ENCODE data around the gene PLPPR1.
"Not testable (repeated sequence)": the region's sequence is repeated elsewhere in the genome, so short reads cannot be mapped to it uniquely, and the experiment has no call there.

The PLPPR1 gene

GRCh38 chr9:101311191-101311590, 282.7 kb downstream of the PLPPR1 start:
- Histone ChIP-seq H3K36me3 (no peaks in the 10 kb centered on the region), H3K4me2 (no peak overlapping the region), H3K9ac (no peak overlapping the region), H3K4me1 (no peaks in the 10 kb centered on the region), H3K9me3 (no peaks in the 10 kb centered on the region), H4K20me1 (no peaks in the 10 kb centered on the region), H3K27me3 (no peaks in the 10 kb centered on the region), H3K27ac (no peak overlapping the region), H3K4me3 (no peak overlapping the region)
- no peak for TF ChIP-seq Cebpa-rat (IDR thresholded peaks at IDR 0.05)

- no peaks in the 10 kb centered on the region for H3K27me3 ChIP-seq
- no peaks in the 10 kb centered on the region for H3K4me1 ChIP-seq
- no peak for TF ChIP-seq Cebpa-rat (IDR thresholded peaks at IDR 0.05)
- no peaks in the 10 kb centered on the region for H4K20me1 ChIP-seq
- no peak overlapping the region for H3K9ac ChIP-seq
- H3K27ac ChIP-seq, result no peak overlapping the region
- no peak overlapping the region for H3K4me2 ChIP-seq
- no peaks in the 10 kb centered on the region for H3K9me3 ChIP-seq
- no peak overlapping the region for H3K4me3 ChIP-seq
- H3K36me3 ChIP-seq, result no peaks in the 10 kb centered on the region
Measured at GRCh38 chr9:101311758-101312420, 283.4 kb downstream of the PLPPR1 start.

- TF ChIP-seq Cebpa-rat (IDR thresholded peaks at IDR 0.05), result no peak
- H3K4me1 ChIP-seq, result no peaks in the 10 kb centered on the region
- H3K9me3 ChIP-seq, result no peaks in the 10 kb centered on the region
- no peaks in the 10 kb centered on the region for H3K27me3 ChIP-seq
- no peak overlapping the region for H3K27ac ChIP-seq
- H4K20me1 ChIP-seq, result no peaks in the 10 kb centered on the region
- H3K9ac ChIP-seq, result no peak overlapping the region
- no peak overlapping the region for H3K4me3 ChIP-seq
- no peak overlapping the region for H3K4me2 ChIP-seq
- no peaks in the 10 kb centered on the region for H3K36me3 ChIP-seq
Measured at GRCh38 chr9:101312661-101313060, 284.1 kb downstream of the PLPPR1 start.

- no peaks in the 10 kb centered on the region for H3K4me1 ChIP-seq
- no peak overlapping the region for H3K9ac ChIP-seq
- no peaks in the 10 kb centered on the region for H3K27me3 ChIP-seq
- H3K4me2 ChIP-seq, result no peak overlapping the region
- H3K9me3 ChIP-seq, result no peaks in the 10 kb centered on the region
- no peaks in the 10 kb centered on the region for H4K20me1 ChIP-seq
- H3K27ac ChIP-seq, result no peak overlapping the region
- H3K4me3 ChIP-seq, result no peak overlapping the region
- no peaks in the 10 kb centered on the region for H3K36me3 ChIP-seq
- no peak for TF ChIP-seq Cebpa-rat (IDR thresholded peaks at IDR 0.05)
Measured at GRCh38 chr9:101315112-101315450, 286.6 kb downstream of the PLPPR1 start.

- H4K20me1 ChIP-seq, result no peaks in the 10 kb centered on the region
- no peak overlapping the region for H3K4me2 ChIP-seq
- H3K27ac ChIP-seq, result no peak overlapping the region
- H3K9ac ChIP-seq, result no peak overlapping the region
- no peaks in the 10 kb centered on the region for H3K27me3 ChIP-seq
- no peaks in the 10 kb centered on the region for H3K9me3 ChIP-seq
- no peak for TF ChIP-seq Cebpa-rat (IDR thresholded peaks at IDR 0.05)
- H3K4me1 ChIP-seq, result no peaks in the 10 kb centered on the region
- H3K36me3 ChIP-seq, result no peaks in the 10 kb centered on the region
- H3K4me3 ChIP-seq, result no peak overlapping the region
Measured at GRCh38 chr9:101317735-101318134, 289.2 kb downstream of the PLPPR1 start.

- Histone ChIP-seq H4K20me1 (no peaks in the 10 kb centered on the region), H3K27me3 (no peaks in the 10 kb centered on the region), H3K4me1 (no peaks in the 10 kb centered on the region), H3K27ac (no peak overlapping the region), H3K9ac (no peak overlapping the region), H3K4me3 (no peak overlapping the region), H3K36me3 (no peaks in the 10 kb centered on the region), H3K9me3 (peaks cover 12% of the 10 kb centered on the region), H3K4me2 (no peak overlapping the region)
- no peak for TF ChIP-seq Cebpa-rat (IDR thresholded peaks at IDR 0.05)
Measured at GRCh38 chr9:101323129-101323528, 294.6 kb downstream of the PLPPR1 start.

GRCh38 chr9:101324245-101324804, 295.8 kb downstream of the PLPPR1 start:
- H4K20me1 ChIP-seq, result no peaks in the 10 kb centered on the region
- H3K27me3 ChIP-seq, result no peaks in the 10 kb centered on the region
- 0 out of 2 replicates have a peak, but pooled peaks cover 3% of the 10 kb centered on the region for H3K4me1 ChIP-seq
- no peak for TF ChIP-seq Cebpa-rat (IDR thresholded peaks at IDR 0.05)
- no peak overlapping the region for H3K9ac ChIP-seq
- peaks cover 12% of the 10 kb centered on the region for H3K9me3 ChIP-seq
- H3K4me2 ChIP-seq, result no peak overlapping the region
- H3K4me3 ChIP-seq, result no peak overlapping the region
- no peaks in the 10 kb centered on the region for H3K36me3 ChIP-seq
- no peak overlapping the region for H3K27ac ChIP-seq

GRCh38 chr9:101325053-101325452, 296.5 kb downstream of the PLPPR1 start:
- Histone ChIP-seq H3K4me1 (0 out of 2 replicates have a peak, but pooled peaks cover 4% of the 10 kb centered on the region), H3K9ac (no peak overlapping the region)

GRCh38 chr9:101326035-101326434, 297.5 kb downstream of the PLPPR1 start:
- TF ChIP-seq Cebpa-rat (IDR thresholded peaks at IDR 0.05), result no peak
- H3K4me1 ChIP-seq, result 0 out of 2 replicates have a peak, but pooled peaks cover 4% of the 10 kb centered on the region
- H3K4me3 ChIP-seq, result no peak overlapping the region

More at GRCh38 chr9:101325053-101325452, 296.5 kb downstream of the PLPPR1 start:
- Histone ChIP-seq H4K20me1 (no peaks in the 10 kb centered on the region), H3K9me3 (peaks cover 12% of the 10 kb centered on the region), H3K4me2 (no peak overlapping the region), H3K36me3 (no peaks in the 10 kb centered on the region), H3K27ac (no peak overlapping the region), H3K4me3 (no peak overlapping the region), H3K27me3 (no peaks in the 10 kb centered on the region)
- TF ChIP-seq Cebpa-rat (IDR thresholded peaks at IDR 0.05), result no peak

GRCh38 chr9:101326501-101326900, 298.0 kb downstream of the PLPPR1 start:
- Histone ChIP-seq H3K27ac (no peak overlapping the region), H3K36me3 (no peaks in the 10 kb centered on the region), H4K20me1 (no peaks in the 10 kb centered on the region), H3K27me3 (no peaks in the 10 kb centered on the region), H3K9me3 (peaks cover 12% of the 10 kb centered on the region), H3K9ac (no peak overlapping the region), H3K4me2 (no peak overlapping the region), H3K4me1 (0 out of 2 replicates have a peak, but pooled peaks cover 4% of the 10 kb centered on the region), H3K4me3 (no peak overlapping the region)
- no peak for TF ChIP-seq Cebpa-rat (IDR thresholded peaks at IDR 0.05)

More at GRCh38 chr9:101326035-101326434, 297.5 kb downstream of the PLPPR1 start:
- Histone ChIP-seq H3K9me3 (peaks cover 12% of the 10 kb centered on the region), H3K4me2 (no peak overlapping the region), H4K20me1 (no peaks in the 10 kb centered on the region), H3K36me3 (no peaks in the 10 kb centered on the region), H3K27me3 (no peaks in the 10 kb centered on the region), H3K27ac (no peak overlapping the region), H3K9ac (no peak overlapping the region)

GRCh38 chr9:101327422-101327909, 298.9 kb downstream of the PLPPR1 start:
- H3K4me3 ChIP-seq, H3K4me2 ChIP-seq, H3K9ac ChIP-seq, H3K27me3 ChIP-seq, H3K27ac ChIP-seq, H4K20me1 ChIP-seq, H3K4me1 ChIP-seq, H3K36me3 ChIP-seq: not testable (repeated sequence)
- peaks cover 12% of the 10 kb centered on the region for H3K9me3 ChIP-seq
